Measurements from ENCODE around the gene EPHA1.

The EPHA1 gene

GRCh38 chr7:143408686-143409561, at the start of gene EPHA1:
TSS of gene EPHA1 (minus strand) at chr7:143408856. CDS start at chr7:143408805, 51 bp downstream.
- H3K9ac ChIP-seq (ENCODE audit: low read length), result no peak within 1 kb of the TSS

GRCh38 chr7:143458263-143458662, 49.6 kb upstream of the EPHA1 start:
- no peaks in the 10 kb centered on the region for H3K27me3 ChIP-seq (ENCODE audit: control insufficient read depth in 1 of 2, insufficient read depth in 2 of 2, low read length in 2 of 2)
- H3K9me3 ChIP-seq (ENCODE audit: low read length), result no peaks in the 10 kb centered on the region
- no peaks in the 10 kb centered on the region for H3K36me3 ChIP-seq (ENCODE audit: insufficient read depth, low read length)
- H3K4me1 ChIP-seq (ENCODE audit: insufficient read depth, low read length), result no peaks in the 10 kb centered on the region
- no peak overlapping the region for H3K27ac ChIP-seq (ENCODE audit: low read depth, low read length)
- H3K9ac ChIP-seq (ENCODE audit: low read length), result no peak overlapping the region
- no peak overlapping the region for H3K4me3 ChIP-seq (ENCODE audit: low read depth in 1 of 2, low read length in 2 of 2)

More at GRCh38 chr7:143408686-143409561, at the start of gene EPHA1:
- peaks cover 29% of the 10 kb centered on the region for H3K4me1 ChIP-seq (ENCODE audit: insufficient read depth, low read length)
- H3K27me3 ChIP-seq (ENCODE audit: control insufficient read depth in 1 of 2, insufficient read depth in 2 of 2, low read length in 2 of 2), result no peaks in the 10 kb centered on the region
- H3K36me3 ChIP-seq (ENCODE audit: insufficient read depth, low read length), result no peaks in the 10 kb centered on the region
- H3K27ac ChIP-seq (ENCODE audit: low read depth, low read length), result no peak within 1 kb of the TSS
- no peaks in the 10 kb centered on the region for H3K9me3 ChIP-seq (ENCODE audit: low read length)
- H3K4me3 ChIP-seq (ENCODE audit: low read depth in 1 of 2, low read length in 2 of 2), result no peak within 1 kb of the TSS

- H3K9me3 ChIP-seq (ENCODE audit: low read length), result no peaks in the 10 kb centered on the region
- H3K4me1 ChIP-seq (ENCODE audit: insufficient read depth, low read length), result no peaks in the 10 kb centered on the region
- H3K9ac ChIP-seq (ENCODE audit: low read length), result no peak overlapping the region
- no peak overlapping the region for H3K4me3 ChIP-seq (ENCODE audit: low read depth in 1 of 2, low read length in 2 of 2)
- H3K27me3 ChIP-seq (ENCODE audit: control insufficient read depth in 1 of 2, insufficient read depth in 2 of 2, low read length in 2 of 2), result no peaks in the 10 kb centered on the region
- no peaks in the 10 kb centered on the region for H3K36me3 ChIP-seq (ENCODE audit: insufficient read depth, low read length)
- H3K27ac ChIP-seq (ENCODE audit: low read depth, low read length), result no peak overlapping the region
These were observed 48.5 kb upstream of the EPHA1 start for GRCh38 chr7:143456992-143457793.

- Histone ChIP-seq H3K36me3 (ENCODE audit: insufficient read depth, low read length) (no peaks in the 10 kb centered on the region), H3K27ac (ENCODE audit: low read depth, low read length) (no peak overlapping the region), H3K4me1 (ENCODE audit: insufficient read depth, low read length) (no peaks in the 10 kb centered on the region), H3K9me3 (ENCODE audit: low read length) (no peaks in the 10 kb centered on the region), H3K27me3 (ENCODE audit: control insufficient read depth in 1 of 2, insufficient read depth in 2 of 2, low read length in 2 of 2) (no peaks in the 10 kb centered on the region), H3K4me3 (ENCODE audit: low read depth in 1 of 2, low read length in 2 of 2) (no peak overlapping the region), H3K9ac (ENCODE audit: low read length) (no peak overlapping the region)
These were observed 47.3 kb upstream of the EPHA1 start for GRCh38 chr7:143455942-143456341.

GRCh38 chr7:143455491-143455890, 46.8 kb upstream of the EPHA1 start:
- H3K9me3 ChIP-seq (ENCODE audit: low read length), result no peaks in the 10 kb centered on the region
- no peak overlapping the region for H3K9ac ChIP-seq (ENCODE audit: low read length)
- no peak overlapping the region for H3K4me3 ChIP-seq (ENCODE audit: low read depth in 1 of 2, low read length in 2 of 2)
- H3K27ac ChIP-seq (ENCODE audit: low read depth, low read length), result no peak overlapping the region
- no peaks in the 10 kb centered on the region for H3K36me3 ChIP-seq (ENCODE audit: insufficient read depth, low read length)
- H3K27me3 ChIP-seq (ENCODE audit: control insufficient read depth in 1 of 2, insufficient read depth in 2 of 2, low read length in 2 of 2), result no peaks in the 10 kb centered on the region
- H3K4me1 ChIP-seq (ENCODE audit: insufficient read depth, low read length), result no peaks in the 10 kb centered on the region

GRCh38 chr7:143454091-143454680, 45.5 kb upstream of the EPHA1 start:
- Histone ChIP-seq H3K27me3 (ENCODE audit: control insufficient read depth in 1 of 2, insufficient read depth in 2 of 2, low read length in 2 of 2) (no peaks in the 10 kb centered on the region), H3K9ac (ENCODE audit: low read length) (no peak overlapping the region), H3K4me3 (ENCODE audit: low read depth in 1 of 2, low read length in 2 of 2) (no peak overlapping the region), H3K4me1 (ENCODE audit: insufficient read depth, low read length) (no peaks in the 10 kb centered on the region), H3K9me3 (ENCODE audit: low read length) (no peaks in the 10 kb centered on the region), H3K36me3 (ENCODE audit: insufficient read depth, low read length) (no peaks in the 10 kb centered on the region), H3K27ac (ENCODE audit: low read depth, low read length) (no peak overlapping the region)

- no peak overlapping the region for H3K4me3 ChIP-seq (ENCODE audit: low read depth in 1 of 2, low read length in 2 of 2)
- no peaks in the 10 kb centered on the region for H3K4me1 ChIP-seq (ENCODE audit: insufficient read depth, low read length)
- H3K9ac ChIP-seq (ENCODE audit: low read length), result no peak overlapping the region
These were observed 43.8 kb upstream of the EPHA1 start for GRCh38 chr7:143452495-143452894.

GRCh38 chr7:143451746-143452145, 43.1 kb upstream of the EPHA1 start:
- Histone ChIP-seq H3K36me3 (ENCODE audit: insufficient read depth, low read length) (no peaks in the 10 kb centered on the region), H3K27ac (ENCODE audit: low read depth, low read length) (no peak overlapping the region), H3K4me3 (ENCODE audit: low read depth in 1 of 2, low read length in 2 of 2) (no peak overlapping the region), H3K27me3 (ENCODE audit: control insufficient read depth in 1 of 2, insufficient read depth in 2 of 2, low read length in 2 of 2) (no peaks in the 10 kb centered on the region), H3K9ac (ENCODE audit: low read length) (no peak overlapping the region), H3K4me1 (ENCODE audit: insufficient read depth, low read length) (no peaks in the 10 kb centered on the region), H3K9me3 (ENCODE audit: low read length) (no peaks in the 10 kb centered on the region)

More at GRCh38 chr7:143452495-143452894, 43.8 kb upstream of the EPHA1 start:
- Histone ChIP-seq H3K36me3 (ENCODE audit: insufficient read depth, low read length) (no peaks in the 10 kb centered on the region), H3K27ac (ENCODE audit: low read depth, low read length) (no peak overlapping the region), H3K9me3 (ENCODE audit: low read length) (no peaks in the 10 kb centered on the region), H3K27me3 (ENCODE audit: control insufficient read depth in 1 of 2, insufficient read depth in 2 of 2, low read length in 2 of 2) (no peaks in the 10 kb centered on the region)

GRCh38 chr7:143451122-143451521, 42.5 kb upstream of the EPHA1 start:
- Histone ChIP-seq H3K4me1 (ENCODE audit: insufficient read depth, low read length) (no peaks in the 10 kb centered on the region), H3K27ac (ENCODE audit: low read depth, low read length) (no peak overlapping the region), H3K4me3 (ENCODE audit: low read depth in 1 of 2, low read length in 2 of 2) (no peak overlapping the region), H3K9ac (ENCODE audit: low read length) (no peak overlapping the region), H3K9me3 (ENCODE audit: low read length) (no peaks in the 10 kb centered on the region), H3K36me3 (ENCODE audit: insufficient read depth, low read length) (no peaks in the 10 kb centered on the region), H3K27me3 (ENCODE audit: control insufficient read depth in 1 of 2, insufficient read depth in 2 of 2, low read length in 2 of 2) (no peaks in the 10 kb centered on the region)

- Histone ChIP-seq H3K4me3 (ENCODE audit: low read depth in 1 of 2, low read length in 2 of 2) (no peak overlapping the region), H3K9ac (ENCODE audit: low read length) (no peak overlapping the region), H3K27ac (ENCODE audit: low read depth, low read length) (no peak overlapping the region), H3K9me3 (ENCODE audit: low read length) (no peaks in the 10 kb centered on the region), H3K36me3 (ENCODE audit: insufficient read depth, low read length) (no peaks in the 10 kb centered on the region), H3K27me3 (ENCODE audit: control insufficient read depth in 1 of 2, insufficient read depth in 2 of 2, low read length in 2 of 2) (no peaks in the 10 kb centered on the region), H3K4me1 (ENCODE audit: insufficient read depth, low read length) (no peaks in the 10 kb centered on the region)
These were observed 41.1 kb upstream of the EPHA1 start for GRCh38 chr7:143449793-143450192.

GRCh38 chr7:143448429-143448828, 39.8 kb upstream of the EPHA1 start:
- no peaks in the 10 kb centered on the region for H3K4me1 ChIP-seq (ENCODE audit: insufficient read depth, low read length)
- no peak overlapping the region for H3K4me3 ChIP-seq (ENCODE audit: low read depth in 1 of 2, low read length in 2 of 2)
- no peak overlapping the region for H3K9ac ChIP-seq (ENCODE audit: low read length)
- no peaks in the 10 kb centered on the region for H3K36me3 ChIP-seq (ENCODE audit: insufficient read depth, low read length)
- no peaks in the 10 kb centered on the region for H3K9me3 ChIP-seq (ENCODE audit: low read length)
- H3K27me3 ChIP-seq (ENCODE audit: control insufficient read depth in 1 of 2, insufficient read depth in 2 of 2, low read length in 2 of 2), result no peaks in the 10 kb centered on the region
- no peak overlapping the region for H3K27ac ChIP-seq (ENCODE audit: low read depth, low read length)
